Mesenteric fat pad (tissue), 1 donor: ENCODE data around the gene ACMSD. TPM values are rescaled to one million over a fixed set of nuclear protein-coding genes. Genes with fewer than 3 reads are reported as not detected.
"Not testable (repeated sequence)": the region's sequence is repeated elsewhere in the genome, so short reads cannot be mapped to it uniquely, and the experiment has no call there.

ENCODE experiments used
- DNase-seq: peaks from one replicate; pipeline ENCODE4 v3.0.0-alpha.2; 2020; ENCODE audit warnings: low spot score
- total RNA-seq: library from RNA; stranded (reverse); fragmentation: NEBNext Ultra II Directional; extraction: Animal tissue kit (Norgen Biotek cat#: 25700); gene quantifications from one replicate; pipeline ENCODE4 v1.2.1, GENCODE V29; 2021
- donor health status: DM: yes; HTN: yes; CAD: no.

Gene ACMSD
- total RNA-seq, 1 donor from 2014 or later: not detected

DNA sequence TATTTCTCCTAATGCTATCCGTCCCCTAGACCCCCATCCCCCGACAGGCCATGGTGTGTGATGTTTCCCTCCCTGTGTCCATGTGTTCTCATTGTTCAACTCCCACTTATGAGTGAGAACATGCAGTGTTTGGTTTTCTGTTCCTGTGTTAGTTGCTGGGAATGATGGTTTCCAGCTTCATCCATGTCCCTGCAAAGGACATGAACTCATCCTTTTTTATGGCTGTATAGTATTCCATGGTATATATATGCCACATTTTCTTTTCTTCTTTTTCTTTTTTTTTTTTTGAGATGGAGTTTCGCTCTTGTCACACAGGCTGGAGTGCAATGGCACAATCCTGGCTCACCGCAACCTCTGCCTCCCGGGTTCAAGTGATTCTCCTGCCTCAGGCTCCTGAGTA lies 9.2 kb downstream of the ACMSD start:
- not testable (repeated sequence) for DNase-seq

DNA sequence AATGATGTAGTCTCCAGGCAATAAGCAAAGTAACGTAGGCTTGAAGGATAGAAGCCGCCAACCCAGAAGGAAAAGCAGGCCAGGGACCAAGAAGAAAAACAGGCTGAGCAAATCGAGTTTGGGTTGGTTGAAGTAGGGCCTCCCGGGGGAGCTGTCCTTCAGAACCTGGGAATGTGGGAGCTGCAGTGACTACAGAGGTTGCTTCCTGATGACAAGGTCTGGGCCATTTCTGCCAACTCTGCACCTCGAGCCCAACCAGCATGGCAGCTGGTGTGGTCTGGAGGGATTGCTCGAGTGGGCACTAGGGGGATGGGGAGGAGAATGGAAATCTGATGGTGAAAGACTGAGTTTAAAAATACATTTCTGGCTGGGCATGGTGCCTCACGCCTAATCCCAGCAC lies 14.1 kb downstream of the ACMSD start:
- DNase-seq: no peak

DNA sequence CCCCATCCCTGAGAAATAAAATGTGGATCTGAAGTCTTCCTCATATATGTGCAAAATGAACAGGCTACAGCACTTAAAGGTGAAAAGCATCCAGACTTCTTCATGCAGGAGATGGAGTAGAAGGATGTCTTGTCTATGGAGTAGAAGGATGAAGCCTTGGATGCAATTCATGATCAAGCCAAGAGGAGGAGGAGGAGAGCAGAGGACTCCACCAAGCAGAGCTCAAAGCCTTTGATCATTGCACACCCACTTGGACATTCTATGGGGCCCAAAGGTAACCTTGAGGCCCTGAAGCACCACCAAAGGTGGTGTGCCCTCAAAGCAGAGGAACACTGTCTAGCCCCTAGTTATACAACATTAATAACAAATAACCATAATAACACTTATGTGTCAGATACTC lies 17.3 kb downstream of the ACMSD start:
- DNase-seq: no peak

DNA sequence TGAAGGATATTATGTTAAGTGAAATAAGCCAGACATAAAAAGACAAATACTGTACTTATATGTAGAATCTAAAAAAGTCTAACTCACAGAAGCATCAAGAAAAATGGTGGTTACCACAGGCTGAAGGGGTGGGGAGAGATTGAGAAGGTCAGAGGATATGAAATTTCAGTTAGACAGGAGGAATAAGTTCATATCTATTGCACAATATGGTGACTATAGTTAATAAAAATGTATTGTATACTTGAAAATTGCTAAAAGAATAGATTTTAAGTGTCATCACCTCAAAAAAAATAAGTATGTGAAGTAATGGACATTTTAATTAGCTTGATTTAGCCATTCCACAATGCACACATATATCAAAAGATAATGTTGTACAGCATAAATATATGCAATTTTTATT lies 19.8 kb downstream of the ACMSD start:
- DNase-seq: no peak

DNA sequence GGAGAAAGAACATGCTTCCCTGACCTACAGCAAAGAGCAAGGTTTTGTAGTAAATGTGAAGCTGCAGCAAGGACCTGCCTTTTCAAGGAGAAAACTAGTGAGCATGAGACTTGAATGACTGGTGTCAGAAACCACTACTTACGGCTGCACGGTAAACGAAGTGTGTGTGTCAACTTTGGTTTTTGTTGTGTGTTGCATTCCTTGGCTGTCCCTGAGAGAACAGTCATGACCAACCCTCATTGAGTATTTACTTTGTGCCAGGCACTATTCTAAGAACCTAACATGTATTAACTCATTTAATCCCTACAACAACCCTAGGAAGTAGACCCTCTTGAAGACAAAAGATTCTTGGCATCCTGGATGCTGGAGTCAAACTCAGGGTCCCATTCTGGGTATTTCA lies 22.8 kb downstream of the ACMSD start:
- no peak for DNase-seq

GRCh38 chr2:134862069-134862468 lies 23.7 kb downstream of the ACMSD start:
- no peak for DNase-seq

DNA sequence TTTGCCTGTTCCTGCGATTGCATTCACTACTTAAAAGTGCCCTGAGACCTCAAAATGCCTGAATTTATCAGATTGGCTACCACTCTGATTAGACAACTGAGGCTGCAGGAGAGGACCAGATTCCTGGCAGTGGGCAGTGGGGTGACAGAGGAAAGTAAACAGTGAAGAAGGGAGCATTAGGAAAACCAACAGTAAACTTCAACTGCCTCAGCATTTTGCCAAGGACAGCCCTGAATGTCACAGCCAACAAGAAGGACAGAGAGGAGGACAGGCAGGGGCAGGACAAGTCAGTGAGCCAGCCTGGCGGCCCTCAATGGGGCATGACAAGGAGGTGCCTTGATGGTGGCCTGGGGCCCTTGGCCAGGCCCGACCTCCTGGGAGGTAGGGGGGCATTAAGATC lies 24.3 kb downstream of the ACMSD start:
- DNase-seq: no peak

GRCh38 chr2:134863446-134863845 lies 25.0 kb downstream of the ACMSD start:
- DNase-seq: no peak

DNA sequence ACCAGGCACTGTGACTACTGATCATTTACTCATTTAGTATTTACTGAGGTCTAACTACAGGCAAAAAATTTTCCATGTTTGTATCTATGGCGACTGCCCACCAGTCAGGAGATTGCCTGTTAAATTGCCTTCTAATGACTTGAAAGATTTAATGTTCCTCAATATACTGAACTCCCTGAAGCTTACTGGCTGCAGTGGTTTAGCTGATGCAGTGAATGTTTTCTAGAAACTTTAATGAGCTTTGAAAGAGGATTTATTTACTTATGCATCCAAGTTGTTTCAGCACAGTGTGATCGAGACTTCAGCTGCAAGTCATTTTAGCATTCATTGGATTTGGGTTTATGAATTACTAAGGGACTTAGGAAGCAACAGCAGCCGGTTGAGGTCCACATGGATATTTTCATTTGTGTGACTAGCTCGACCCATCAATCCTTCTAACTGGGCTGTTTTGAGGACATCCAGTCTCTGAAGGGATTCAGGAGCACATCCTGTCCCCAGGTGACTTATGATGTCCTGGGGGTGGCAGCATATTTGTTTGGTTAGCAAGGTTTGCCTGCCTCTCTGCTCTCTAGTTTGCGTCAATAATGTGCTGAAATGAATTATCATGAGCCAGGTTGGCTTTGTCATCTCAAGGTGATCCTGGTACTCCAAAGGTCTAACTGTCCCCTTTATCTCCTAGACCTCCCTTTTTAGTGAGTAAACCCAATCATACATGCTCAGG lies 26.8 kb downstream of the ACMSD start:
- no peak for DNase-seq

- DNase-seq: no peak
Measured at GRCh38 chr2:134866498-134867099, 28.2 kb downstream of the ACMSD start.

- DNase-seq: no peak
Measured at GRCh38 chr2:134869946-134870736, 31.7 kb downstream of the ACMSD start.

DNA sequence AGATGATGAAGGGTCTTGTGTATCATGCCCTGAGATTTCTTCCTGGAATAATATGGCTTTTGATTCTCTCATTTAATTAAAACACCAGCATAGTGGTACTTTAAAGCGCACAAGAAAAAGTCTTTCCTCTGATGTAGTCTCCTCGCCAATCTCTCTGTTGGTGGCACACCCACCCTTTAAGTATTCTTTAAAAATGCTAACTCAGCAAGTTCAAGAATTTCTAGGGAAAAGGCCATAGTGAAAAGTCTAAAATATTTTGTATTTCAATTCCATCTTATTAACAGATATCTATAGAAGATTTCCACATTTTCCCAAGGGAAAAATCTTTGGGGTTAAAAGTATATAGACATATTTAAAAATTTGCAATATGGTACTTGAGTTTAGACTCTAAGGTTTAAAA lies 34.7 kb downstream of the ACMSD start:
- no peak for DNase-seq

- DNase-seq: no peak
Measured at GRCh38 chr2:134875309-134875708, 36.9 kb downstream of the ACMSD start.

DNA sequence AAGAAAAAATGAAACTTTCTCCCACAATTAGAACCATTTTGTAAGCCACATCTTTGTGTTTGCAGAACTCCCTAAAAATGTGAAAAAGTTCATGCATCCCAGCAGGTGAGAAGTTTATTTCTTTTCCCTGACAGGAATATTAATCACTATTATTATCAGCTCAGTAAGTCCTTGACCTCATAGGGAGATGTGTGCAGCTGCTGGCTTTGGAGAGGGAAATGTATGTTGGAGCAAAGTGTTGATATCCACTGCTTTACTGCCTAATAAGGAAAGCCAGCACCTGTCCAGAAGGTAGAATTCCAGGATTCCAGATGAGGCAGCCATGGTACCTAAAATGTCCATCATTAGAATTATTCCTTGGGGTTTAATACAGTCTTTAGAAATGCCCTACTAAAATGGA lies 44.4 kb downstream of the ACMSD start:
- DNase-seq: no peak

- no peak for DNase-seq
Measured at GRCh38 chr2:134883552-134884293, 45.3 kb downstream of the ACMSD start.

GRCh38 chr2:134884435-134884834 lies 46.0 kb downstream of the ACMSD start:
- no peak for DNase-seq

GRCh38 chr2:134892282-134893035 lies 54.0 kb downstream of the ACMSD start:
- DNase-seq: no peak

GRCh38 chr2:134897932-134898331 lies 59.5 kb downstream of the ACMSD start:
- no peak for DNase-seq

DNA sequence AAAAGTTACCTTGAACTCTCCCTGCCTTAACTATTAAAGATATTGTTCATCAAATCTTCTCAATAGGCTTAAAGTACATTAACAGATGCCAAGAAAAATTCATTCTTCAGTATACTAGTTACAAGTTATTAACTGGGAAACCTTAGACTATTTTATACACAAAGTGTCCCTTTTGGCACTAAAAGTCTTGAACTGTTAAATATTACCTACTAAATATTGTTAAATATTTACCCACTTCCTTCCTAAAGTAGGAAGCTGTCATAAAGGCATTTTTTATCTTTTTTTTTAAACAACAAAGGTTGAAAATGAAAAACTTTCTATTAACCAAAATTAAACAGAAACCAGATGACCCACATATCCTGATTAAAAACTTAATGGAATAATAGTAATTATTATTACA lies 60.8 kb downstream of the ACMSD start:
- DNase-seq: no peak

DNA sequence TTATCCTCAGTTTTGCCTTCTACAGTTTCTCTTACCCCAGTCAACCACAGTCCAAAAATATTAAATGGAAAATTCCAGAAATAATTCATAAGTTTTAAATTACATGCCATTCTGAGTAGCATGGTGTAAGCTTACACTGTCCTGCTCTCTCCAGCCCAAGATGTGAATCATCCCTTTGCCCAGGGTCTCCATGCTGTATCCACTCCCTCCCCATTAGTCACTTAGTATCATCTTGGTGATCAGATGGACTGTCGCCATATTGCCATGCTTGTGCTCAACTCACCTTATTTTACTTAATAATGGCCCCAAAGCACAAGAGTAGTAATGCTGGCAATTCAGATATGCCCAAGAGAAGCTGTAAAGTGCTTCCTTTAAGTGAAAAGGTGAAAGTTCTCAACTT lies 61.7 kb downstream of the ACMSD start:
- DNase-seq: no peak

DNA sequence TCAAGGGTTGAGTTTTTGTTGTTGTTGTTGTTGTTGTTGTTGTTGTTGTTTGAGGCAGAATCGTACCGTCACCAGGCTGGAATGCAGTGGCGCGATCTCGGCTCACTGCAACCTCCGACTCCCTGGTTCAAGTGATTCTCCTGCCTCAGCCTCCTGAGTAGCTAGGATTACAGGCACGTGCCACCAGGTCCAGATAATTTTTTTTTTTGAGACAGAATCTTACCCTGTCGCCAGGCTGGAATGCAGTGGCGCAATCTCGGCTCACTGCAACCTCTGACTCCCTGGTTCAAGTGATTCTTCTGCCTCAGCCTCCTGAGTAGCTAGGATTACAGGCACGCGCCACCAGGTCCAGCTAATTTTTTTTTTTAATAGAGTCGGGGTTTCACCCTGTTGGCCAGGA lies 65.3 kb downstream of the ACMSD start:
- DNase-seq: not testable (repeated sequence)
